GOT3 (cell line): ENCODE results near the gene KRTAP1-3.
"Not testable (repeated sequence)": the region's sequence is repeated elsewhere in the genome, so short reads cannot be mapped to it uniquely, and the experiment has no call there.

Experiments used
- DNase-seq: peaks from one replicate; lab custom pipeline; 2025; ENCODE audit warnings: mixed read lengths; lab: John Stamatoyannopoulos, UW

KRTAP1-3 gene

GRCh38 chr17:41009936-41010335 is 24.7 kb downstream of the KRTAP1-3 start:
- no peak for DNase-seq

GRCh38 chr17:41009301-41009760 is 25.3 kb downstream of the KRTAP1-3 start:
- DNase-seq: no peak

- no peak for DNase-seq
Observed at GRCh38 chr17:41008811-41009210, 25.9 kb downstream of the KRTAP1-3 start, which contains the start of gene KRTAP3-1. Gene KRTAP3-1, minus strand, starts transcription at chr17:41009128. Its CDS starts 54 bp downstream, at chr17:41009074.

GRCh38 chr17:41004397-41004796 is 30.3 kb downstream of the KRTAP1-3 start:
- no peak for DNase-seq

- DNase-seq: no peak
Observed at GRCh38 chr17:41003926-41004325, 30.7 kb downstream of the KRTAP1-3 start.

GRCh38 chr17:41002814-41003213 is 31.9 kb downstream of the KRTAP1-3 start:
- DNase-seq: no peak

- no peak for DNase-seq
Observed at GRCh38 chr17:41001795-41002194, 32.9 kb downstream of the KRTAP1-3 start.

GRCh38 chr17:40999563-40999962 is 35.1 kb downstream of the KRTAP1-3 start, which contains the start of gene KRTAP3-2:
Gene KRTAP3-2, minus strand, starts transcription at chr17:40999906. Its CDS starts 53 bp downstream, at chr17:40999853.
- not testable (repeated sequence) for DNase-seq

- DNase-seq: no peak
Observed at GRCh38 chr17:40997361-40997760, 37.3 kb downstream of the KRTAP1-3 start.

GRCh38 chr17:40996829-40997228 is 37.8 kb downstream of the KRTAP1-3 start:
- no peak for DNase-seq

- no peak for DNase-seq
Observed at GRCh38 chr17:40995116-40995515, 39.6 kb downstream of the KRTAP1-3 start.

- DNase-seq: no peak
Observed at GRCh38 chr17:40993839-40994238, 40.8 kb downstream of the KRTAP1-3 start, which contains the start of gene KRTAP3-3. Gene KRTAP3-3, minus strand, starts transcription at chr17:40994164. Its CDS starts 67 bp downstream, at chr17:40994097.

- DNase-seq: no peak
Observed at GRCh38 chr17:40993084-40993483, 41.6 kb downstream of the KRTAP1-3 start.

GRCh38 chr17:40992666-40993065 is 42.0 kb downstream of the KRTAP1-3 start:
- no peak for DNase-seq

GRCh38 chr17:40986920-40987319 is 47.8 kb downstream of the KRTAP1-3 start:
- no peak for DNase-seq

- DNase-seq: no peak
Observed at GRCh38 chr17:40984226-40984625, 50.4 kb downstream of the KRTAP1-3 start, which contains the start of gene KRT40. Gene KRT40, minus strand, starts transcription at chr17:40984326. Its CDS starts 53 bp downstream, at chr17:40984273.
